DOHH2 (cell line): ENCODE measurements around the gene CARD11.

Source experiments
- H3F3A ChIP-seq: fragments of 200-600 bp; sonication (generic), shearing (Covaris generic); 2 replicates; pipeline ENCODE4 v1.6.0; 2016; ENCODE audit warnings: antibody characterized with exemption, mild to moderate bottlenecking; ENCODE audit not compliant: control insufficient read depth, insufficient read depth
- H3K27ac ChIP-seq: fragments of 200-600 bp; sonication (generic); 2 replicates; pipeline ENCODE4 v1.5.1; 2014; ENCODE audit warnings: low read depth, mild to moderate bottlenecking, low read length, moderate library complexity
- H3K27me3 ChIP-seq: fragments of 200-600 bp; sonication (generic); 2 replicates; pipeline ENCODE4 v1.6.1; 2014; ENCODE audit warnings: mild to moderate bottlenecking, low read length, mixed read lengths; ENCODE audit not compliant: control insufficient read depth
- H3K36me3 ChIP-seq: fragments of 200-600 bp; sonication (generic); 2 replicates; pipeline ENCODE4 v1.6.1; 2014; ENCODE audit warnings: mild to moderate bottlenecking, low read length, moderate library complexity, mixed read lengths; ENCODE audit not compliant: control insufficient read depth
- H3K4me1 ChIP-seq: fragments of 200-600 bp; sonication (generic); 2 replicates; pipeline ENCODE4 v1.6.1; 2014; ENCODE audit warnings: mild to moderate bottlenecking, low read length, mixed read lengths; ENCODE audit not compliant: control insufficient read depth
- H3K4me2 ChIP-seq: fragments of 200-600 bp; sonication (generic); 2 replicates; pipeline ENCODE4 v1.6.0; 2014; ENCODE audit warnings: mild to moderate bottlenecking, low read length, moderate library complexity
- H3K4me3 ChIP-seq: fragments of 200-600 bp; sonication (generic); 2 replicates; pipeline ENCODE4 v1.5.1; 2014; ENCODE audit warnings: mild to moderate bottlenecking, low read length, mixed read lengths
- H3K79me2 ChIP-seq: fragments of 200-600 bp; sonication (generic); 2 replicates; pipeline ENCODE4 v1.6.1; 2014; ENCODE audit warnings: mild to moderate bottlenecking, low read length, mixed read lengths; ENCODE audit not compliant: control insufficient read depth
- H3K9me2 ChIP-seq: fragments of 200-600 bp; sonication (generic); replicated peaks from 2 replicates; pipeline ENCODE4 v1.6.1; 2014; ENCODE audit warnings: mild to moderate bottlenecking, low read length, mixed read lengths; ENCODE audit not compliant: control insufficient read depth
- H3K9me3 ChIP-seq: fragments of 200-600 bp; sonication (generic); 2 replicates; pipeline ENCODE4 v1.6.1; 2014; ENCODE audit warnings: antibody characterized with exemption, low read length, mixed read lengths; ENCODE audit not compliant: control insufficient read depth, insufficient read depth
- H4K20me1 ChIP-seq: fragments of 200-600 bp; sonication (generic); 2 replicates; pipeline ENCODE4 v1.6.0; 2014; ENCODE audit warnings: low read depth, mild to moderate bottlenecking, antibody characterized with exemption, low read length, moderate library complexity; ENCODE audit not compliant: control insufficient read depth, insufficient read depth
- CTCF ChIP-seq: fragments of 200-600 bp; sonication (generic); IDR thresholded peaks from one replicate; pipeline ENCODE4 v1.5.1; 2014; ENCODE audit warnings: antibody characterized with exemption, mild to moderate bottlenecking, low read depth, low read length; ENCODE audit not compliant: poor library complexity, severe bottlenecking
- EZH2phosphoT487 ChIP-seq: fragments of 200-600 bp; sonication (generic); IDR thresholded peaks from 2 replicates; pipeline ENCODE4 v1.6.1; 2017; ENCODE audit warnings: borderline replicate concordance, mild to moderate bottlenecking, antibody characterized with exemption, low read length, moderate library complexity, mixed read lengths

Gene CARD11

GRCh38 chr7:3082386-3082785 lies 38.7 kb upstream of the CARD11 start:
- H3K4me3 ChIP-seq: peak overlapping the region; percentile 31
- H3K9me3 ChIP-seq: no peaks in the 10 kb centered on the region
- H3K79me2 ChIP-seq: no peaks in the 10 kb centered on the region
- H3K27me3 ChIP-seq: peaks cover 10% of the 10 kb centered on the region
- no peaks in the 10 kb centered on the region for H3K36me3 ChIP-seq
- TF ChIP-seq CTCF: no peak
- TF ChIP-seq EZH2phosphoT487: no peak
- no peaks in the 10 kb centered on the region for H4K20me1 ChIP-seq
- no peaks in the 10 kb centered on the region for H3F3A ChIP-seq
- peak overlapping the region; percentile 50 for H3K4me2 ChIP-seq
- H3K27ac ChIP-seq: peak overlapping the region; percentile 10; the same call in 1 of the 2 replicates
- H3K4me1 ChIP-seq: peaks cover 31% of the 10 kb centered on the region
- no peaks in the 10 kb centered on the region for H3K9me2 ChIP-seq

- H4K20me1 ChIP-seq: no peaks in the 10 kb centered on the region
- H3K9me3 ChIP-seq: no peaks in the 10 kb centered on the region; the same call in 1 of the 2 replicates
- TF ChIP-seq EZH2phosphoT487 (no peak), CTCF (no peak)
- no peak overlapping the region for H3K27ac ChIP-seq
- no peaks in the 10 kb centered on the region for H3F3A ChIP-seq
- peaks cover 3% of the 10 kb centered on the region; the same call in 1 of the 2 replicates for H3K27me3 ChIP-seq
- no peak overlapping the region for H3K4me2 ChIP-seq
- H3K36me3 ChIP-seq: no peaks in the 10 kb centered on the region
- H3K4me1 ChIP-seq: peaks cover 31% of the 10 kb centered on the region
- no peak overlapping the region for H3K4me3 ChIP-seq
- no peaks in the 10 kb centered on the region for H3K9me2 ChIP-seq
- H3K79me2 ChIP-seq: no peaks in the 10 kb centered on the region
These were observed 36.4 kb upstream of the CARD11 start for GRCh38 chr7:3080106-3080505.

- TF ChIP-seq EZH2phosphoT487: no peak
- no peak for TF ChIP-seq CTCF
- Histone ChIP-seq H3K79me2 (no peaks in the 10 kb centered on the region), H4K20me1 (no peaks in the 10 kb centered on the region), H3F3A (no peaks in the 10 kb centered on the region), H3K4me1 (peaks cover 27% of the 10 kb centered on the region), H3K9me2 (no peaks in the 10 kb centered on the region), H3K9me3 (no peaks in the 10 kb centered on the region; the same call in 1 of the 2 replicates), H3K27me3 (peaks cover 7% of the 10 kb centered on the region; the same call in 1 of the 2 replicates), H3K36me3 (no peaks in the 10 kb centered on the region), H3K4me2 (no peak overlapping the region), H3K4me3 (no peak overlapping the region), H3K27ac (no peak overlapping the region)
These were observed 34.8 kb upstream of the CARD11 start for GRCh38 chr7:3078514-3078913.
